GM18870 (cell line): ENCODE data around the gene LNX1.
"Not testable (repeated sequence)": the region's sequence is repeated elsewhere in the genome, so short reads cannot be mapped to it uniquely, and the experiment has no call there.

Experiments
- ATAC-seq: cut with Tn5 transposase; IDR thresholded peaks from one replicate; pipeline ENCODE4 v1.9.1; 2021; ENCODE audit warnings: moderate library complexity; ENCODE audit not compliant: unreplicated experiment

The LNX1 gene

DNA sequence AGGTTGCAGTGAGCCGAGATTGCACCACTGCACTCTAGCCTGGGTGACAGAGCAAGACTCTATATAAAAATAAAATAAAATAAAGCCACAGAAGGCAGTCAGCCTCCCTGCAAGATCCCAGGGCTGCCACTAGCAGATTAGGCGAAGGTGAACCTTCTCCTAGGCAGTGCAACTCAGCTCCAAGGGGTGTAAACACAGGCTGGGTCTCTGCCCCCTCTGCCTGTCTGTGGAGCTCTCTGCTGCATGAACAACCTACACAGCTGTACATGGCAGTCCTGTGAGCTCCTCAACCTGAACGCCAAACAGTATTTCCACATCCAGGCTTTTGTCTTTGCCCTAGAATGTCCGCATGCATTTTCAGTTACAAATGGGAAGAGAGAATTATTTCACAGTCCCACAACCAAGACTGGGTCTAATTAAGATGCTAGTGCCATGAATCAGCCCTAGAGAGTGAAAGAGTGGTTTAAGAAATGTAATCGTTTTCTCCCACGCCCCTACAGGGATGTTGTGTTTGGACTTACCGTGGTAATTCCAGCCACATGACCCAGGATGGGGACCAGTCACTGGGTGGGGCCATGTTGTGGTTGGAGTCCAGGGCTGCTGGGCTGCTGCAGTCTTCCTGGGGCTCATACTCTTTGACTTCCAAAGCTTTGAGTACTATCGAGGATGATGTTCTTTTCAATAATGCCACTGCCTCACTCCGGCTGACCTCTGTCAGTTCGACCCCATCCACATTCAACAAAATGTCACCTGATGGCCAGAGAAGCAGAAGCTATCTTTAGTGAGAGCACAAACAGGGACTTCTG is 114.9 kb downstream of the LNX1 start:
- ATAC-seq: no peak

- ATAC-seq: not testable (repeated sequence)
Observed at GRCh38 chr4:53466576-53466975, 124.7 kb downstream of the LNX1 start.

GRCh38 chr4:53465891-53466290 is 125.4 kb downstream of the LNX1 start:
- ATAC-seq: no peak

DNA sequence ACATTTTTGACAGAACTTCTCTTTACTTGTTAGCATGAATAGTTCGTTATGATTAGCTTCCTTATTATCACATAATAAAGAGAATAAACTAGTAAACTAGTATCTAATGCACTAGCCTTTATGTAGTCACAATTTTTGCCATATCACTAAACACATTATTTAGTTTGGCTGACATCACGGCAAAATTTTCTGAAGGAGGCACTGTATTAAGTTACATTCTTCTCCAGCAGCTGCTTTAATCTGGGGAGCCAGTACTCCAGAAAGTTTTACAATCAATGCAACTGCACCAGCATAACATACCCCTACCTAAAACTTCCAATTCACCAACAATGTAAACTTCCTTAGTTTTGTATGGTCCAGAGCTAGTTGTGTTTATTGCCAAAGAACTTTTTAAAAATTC is 126.0 kb downstream of the LNX1 start:
- no peak for ATAC-seq

- ATAC-seq: no peak
Observed at GRCh38 chr4:53463340-53463739, 127.9 kb downstream of the LNX1 start.

DNA sequence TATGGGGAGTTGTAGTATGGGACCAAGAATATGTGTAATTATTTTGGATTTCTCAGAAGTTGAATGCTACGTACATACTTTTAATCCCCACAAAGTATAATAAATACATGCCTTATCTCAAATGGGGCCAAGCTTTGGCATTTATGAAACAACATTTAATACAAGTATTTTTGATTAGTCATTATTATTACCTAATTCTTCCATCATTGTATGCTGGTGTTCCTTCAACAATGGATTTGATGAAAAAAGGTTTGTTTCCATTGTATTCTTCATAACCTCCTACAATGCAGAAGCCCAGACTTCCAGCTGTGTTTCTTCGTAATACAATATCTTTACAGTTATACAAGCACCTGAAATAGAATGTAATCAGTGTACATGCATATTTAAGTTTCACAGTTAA is 130.0 kb downstream of the LNX1 start:
- ATAC-seq: no peak

DNA sequence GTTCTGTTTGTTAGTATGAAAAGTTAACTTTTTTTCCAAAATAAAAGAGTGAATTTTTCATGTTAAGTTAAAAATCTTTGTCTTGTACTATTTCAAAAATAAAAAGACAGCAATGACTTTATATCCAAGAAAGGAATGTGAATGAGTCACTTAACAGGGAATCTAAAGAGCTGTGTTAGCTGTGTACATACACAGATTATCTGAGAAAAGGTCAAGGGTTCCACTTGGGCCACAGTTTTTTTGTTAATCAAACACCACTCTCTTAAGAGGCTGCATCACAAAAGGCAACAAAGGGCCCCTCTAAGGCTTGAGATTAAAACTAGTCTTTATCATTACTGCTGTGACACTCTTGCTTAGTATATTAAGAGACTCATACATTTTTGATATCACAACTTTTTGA is 131.7 kb downstream of the LNX1 start:
- no peak for ATAC-seq

DNA sequence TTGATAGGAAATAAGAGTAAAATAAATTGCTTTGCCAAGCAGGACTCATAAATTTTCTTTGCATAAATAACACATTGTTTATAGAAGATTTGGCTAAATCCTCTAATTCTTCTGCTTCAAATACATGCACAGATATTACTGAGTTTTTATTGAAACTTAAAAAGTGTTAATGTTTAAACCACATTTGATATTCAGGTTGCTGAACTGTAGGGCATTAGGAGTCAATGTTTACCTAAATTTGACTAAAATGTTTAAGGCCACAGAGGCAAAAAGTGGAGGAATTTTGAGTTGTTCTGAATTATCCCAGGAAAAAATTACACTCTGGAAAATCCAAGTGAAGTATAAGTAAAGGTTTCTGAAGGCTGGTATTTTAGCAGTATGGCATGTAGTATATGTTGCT is 135.1 kb downstream of the LNX1 start:
- no peak for ATAC-seq

GRCh38 chr4:53455766-53456165 is 135.5 kb downstream of the LNX1 start:
- ATAC-seq: no peak

DNA sequence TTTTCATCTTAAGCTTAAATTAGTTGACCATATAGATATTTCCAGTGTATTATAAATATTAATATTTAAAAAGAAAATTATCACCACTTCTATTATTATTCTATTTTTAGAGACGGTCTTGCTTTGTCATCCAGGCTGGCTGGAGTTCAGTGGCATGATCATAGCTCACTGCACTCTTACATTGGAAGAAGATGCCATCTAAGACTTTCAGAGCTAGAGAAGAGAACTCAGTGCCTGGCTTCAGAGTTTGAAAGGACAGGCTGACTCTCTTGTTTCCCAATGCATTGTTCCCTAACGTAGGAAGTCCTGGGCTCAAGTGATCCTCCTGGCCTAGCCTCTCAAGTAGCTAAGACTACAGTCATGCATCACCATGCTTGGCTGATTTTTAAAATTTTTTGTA is 137.9 kb downstream of the LNX1 start:
- no peak for ATAC-seq

DNA sequence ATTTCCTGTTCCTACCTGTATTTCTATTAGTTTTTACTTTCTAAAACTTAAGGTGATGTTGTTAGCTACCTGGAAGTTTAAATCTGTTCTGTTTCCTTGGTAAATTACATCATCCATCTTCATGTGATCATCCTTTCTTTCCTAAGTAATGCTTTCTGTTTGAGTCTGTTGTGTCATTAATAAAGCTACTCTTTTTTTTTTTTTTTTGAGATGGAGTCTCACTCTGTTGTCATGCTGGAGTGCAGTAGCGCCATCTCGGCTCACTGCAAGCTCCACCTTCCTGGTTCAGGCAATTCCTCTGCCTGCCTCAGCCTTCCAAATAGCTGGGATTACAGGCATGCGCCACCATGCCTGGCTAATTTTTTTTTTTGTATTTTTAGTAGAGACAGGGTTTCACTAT is 140.5 kb downstream of the LNX1 start:
- no peak for ATAC-seq

DNA sequence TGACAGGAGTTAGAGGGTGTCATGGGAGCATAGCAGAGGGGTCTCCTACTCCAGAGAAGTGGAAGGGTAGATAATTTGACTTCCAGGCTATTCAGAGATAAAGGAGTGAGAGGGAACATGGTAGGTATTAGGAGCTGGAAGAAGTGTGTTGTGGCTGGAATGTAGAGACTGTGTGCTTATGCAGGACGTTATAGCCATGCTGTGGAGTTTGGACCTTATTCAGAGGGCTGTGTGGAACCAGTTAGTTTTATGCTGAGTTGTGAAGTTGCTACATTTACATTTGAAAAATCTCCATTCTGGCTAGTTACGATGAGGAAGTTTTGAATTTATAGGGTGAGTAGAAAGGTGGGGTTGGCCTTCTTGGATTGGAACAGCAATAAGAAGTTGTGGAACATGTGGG is 146.3 kb downstream of the LNX1 start:
- ATAC-seq: no peak

DNA sequence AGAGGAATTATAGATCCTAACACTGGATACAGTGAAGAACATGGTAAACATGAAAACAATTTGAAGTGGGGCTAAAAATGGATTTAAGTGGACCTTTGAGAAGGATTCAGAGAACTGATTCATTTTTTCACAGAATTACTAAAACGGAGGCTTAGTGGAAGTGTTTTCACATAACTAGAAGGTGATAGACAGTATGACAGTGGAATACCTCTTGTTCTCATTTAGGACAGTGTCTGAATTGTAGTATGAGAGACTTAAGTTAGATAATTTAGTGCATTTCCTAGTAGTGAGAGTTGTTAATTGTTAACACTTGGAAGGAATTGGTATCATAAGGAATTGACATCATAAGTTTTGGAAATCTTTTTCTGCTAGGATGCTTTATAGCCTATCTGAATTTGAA is 149.7 kb downstream of the LNX1 start:
- no peak for ATAC-seq

GRCh38 chr4:53436251-53436650 is 155.0 kb downstream of the LNX1 start:
- ATAC-seq: no peak

DNA sequence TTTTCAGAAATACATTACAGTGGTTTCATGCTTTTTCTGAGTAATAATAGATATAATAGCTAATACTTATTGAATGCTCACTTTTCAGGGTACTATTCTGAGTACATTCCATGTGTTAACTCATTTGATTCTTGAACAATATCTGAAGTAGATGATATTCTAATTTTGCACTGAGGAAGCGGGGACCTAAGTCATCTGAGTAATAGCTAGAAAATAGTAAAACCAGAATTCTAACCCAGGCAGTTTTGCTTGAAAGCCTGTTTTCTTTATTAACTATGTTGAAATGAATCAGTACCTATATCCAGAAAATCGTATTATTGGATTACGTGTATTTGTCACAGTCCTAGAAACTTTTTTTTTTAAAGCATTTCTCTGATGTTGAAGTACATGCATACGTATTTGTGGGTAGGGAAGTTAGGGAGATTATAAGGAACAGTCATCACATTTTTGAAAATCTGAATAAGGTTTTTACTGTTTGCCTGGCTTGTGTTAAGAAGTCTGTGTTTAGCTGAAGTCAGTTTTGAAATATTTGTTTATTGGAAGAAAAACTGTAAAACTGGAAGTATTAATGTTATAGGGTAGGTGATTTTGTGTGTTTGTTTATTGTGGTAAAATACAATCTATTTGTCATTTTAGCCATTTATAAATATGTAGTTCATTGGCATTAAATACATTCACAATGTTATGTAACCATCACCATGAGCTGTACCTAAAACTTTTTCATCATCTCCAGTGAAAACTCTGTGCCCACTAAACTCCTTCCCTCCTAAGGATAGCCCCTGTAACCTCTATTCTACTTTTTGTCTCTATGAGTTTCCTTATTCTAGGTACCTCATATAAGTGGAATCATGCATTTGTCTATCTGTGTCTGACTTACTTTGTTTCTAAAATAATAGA is 158.5 kb downstream of the LNX1 start:
- peak; percentile 88 for ATAC-seq

DNA sequence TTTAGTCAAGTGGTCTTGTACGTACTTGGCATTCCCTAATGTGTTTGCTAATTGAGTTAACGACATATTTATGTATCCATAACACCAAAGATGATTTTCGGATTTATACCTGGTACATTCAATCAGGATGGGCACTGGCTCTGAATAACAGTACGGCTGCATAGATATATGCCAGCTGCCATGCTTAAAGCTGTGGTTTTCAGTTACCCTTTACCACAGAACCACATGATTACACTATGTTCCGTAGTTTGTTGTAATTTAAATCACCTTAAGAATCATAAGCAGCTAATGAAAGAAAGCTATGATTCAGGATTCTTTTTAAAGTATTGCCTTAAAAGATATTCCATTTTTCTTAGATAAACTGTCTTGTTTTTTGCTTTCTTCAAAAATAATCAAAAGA is 160.2 kb downstream of the LNX1 start:
- ATAC-seq: no peak

- no peak for ATAC-seq
Observed at GRCh38 chr4:53427366-53427765, 163.9 kb downstream of the LNX1 start.

DNA sequence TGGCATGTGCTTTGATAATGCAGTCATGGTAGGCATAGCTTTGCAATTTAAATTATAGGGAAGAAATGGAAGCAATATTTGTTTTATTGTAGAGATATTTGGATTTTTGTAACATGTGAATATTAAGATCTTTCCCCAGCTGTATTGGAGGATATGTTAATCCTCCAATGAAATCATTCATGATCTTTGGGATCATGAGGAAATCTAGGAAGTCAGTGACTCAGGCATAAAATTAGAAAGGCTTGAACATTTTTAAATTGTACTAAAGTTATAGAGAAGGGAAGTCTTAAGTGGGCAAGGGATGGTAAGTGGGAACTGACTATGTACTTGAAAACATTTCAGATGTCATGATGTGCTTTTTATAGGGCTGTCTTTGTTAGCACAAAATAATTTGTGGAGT is 167.0 kb downstream of the LNX1 start:
- ATAC-seq: no peak

DNA sequence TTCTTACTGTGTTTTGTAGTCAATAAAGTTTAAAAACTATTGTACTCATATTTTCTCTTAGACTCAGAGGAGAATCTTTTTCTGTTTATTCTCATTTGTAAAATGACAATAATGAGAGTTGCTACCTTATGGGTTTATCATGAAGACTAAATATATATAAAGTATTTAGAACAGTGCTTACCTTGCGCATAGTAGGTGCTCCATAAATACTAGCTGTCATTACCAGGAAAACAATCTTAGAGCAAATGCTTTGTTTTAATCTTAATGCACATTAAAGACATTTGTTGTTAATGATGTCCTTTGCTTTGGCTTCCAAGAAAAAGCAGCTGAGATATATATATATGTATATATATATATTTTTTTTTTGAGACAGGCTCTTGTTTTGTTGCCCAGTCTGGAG is 168.9 kb downstream of the LNX1 start:
- ATAC-seq: no peak

DNA sequence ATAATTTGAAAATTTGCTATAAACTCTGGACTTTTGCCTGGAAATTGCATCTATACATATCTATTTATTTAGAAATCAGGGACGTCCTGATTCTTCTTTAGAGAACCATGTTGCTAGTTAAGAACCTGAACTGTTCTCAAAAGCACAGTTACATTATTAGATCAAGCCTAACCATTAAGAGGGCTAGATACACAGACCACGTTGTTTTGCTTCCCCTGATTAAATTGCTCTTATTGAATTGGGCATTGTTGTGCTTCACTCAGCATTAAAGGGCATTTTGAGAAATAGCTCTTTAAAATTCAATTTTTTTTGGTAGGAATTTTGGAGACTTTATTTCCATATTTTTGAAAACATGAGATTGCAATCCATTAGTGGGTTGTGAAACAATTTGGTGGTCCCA is 169.5 kb downstream of the LNX1 start:
- no peak for ATAC-seq

- no peak for ATAC-seq
Observed at GRCh38 chr4:53419208-53419607, 172.1 kb downstream of the LNX1 start.

DNA sequence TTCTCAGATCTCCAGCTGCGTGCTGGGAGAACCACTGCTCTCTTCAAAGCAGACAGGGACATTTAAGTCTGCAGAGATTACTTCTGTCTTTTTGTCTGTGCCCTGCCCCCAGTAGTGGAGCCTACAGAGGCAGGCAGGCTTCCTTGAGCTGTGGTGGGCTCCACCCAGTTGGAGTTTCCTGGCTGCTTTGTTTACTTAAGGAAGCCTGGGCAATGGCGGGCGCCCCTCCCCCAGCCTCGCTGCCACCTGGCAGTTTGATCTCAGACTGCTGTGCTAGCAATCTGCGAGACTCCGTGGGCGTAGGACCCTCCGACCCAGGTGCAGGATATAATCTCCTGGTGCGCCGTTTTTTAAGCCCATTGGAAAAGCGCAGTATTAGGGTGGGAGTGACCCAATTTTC is 181.8 kb downstream of the LNX1 start:
- ATAC-seq: not testable (repeated sequence)
